ENCODE results near the gene MYO1D.

DNA sequence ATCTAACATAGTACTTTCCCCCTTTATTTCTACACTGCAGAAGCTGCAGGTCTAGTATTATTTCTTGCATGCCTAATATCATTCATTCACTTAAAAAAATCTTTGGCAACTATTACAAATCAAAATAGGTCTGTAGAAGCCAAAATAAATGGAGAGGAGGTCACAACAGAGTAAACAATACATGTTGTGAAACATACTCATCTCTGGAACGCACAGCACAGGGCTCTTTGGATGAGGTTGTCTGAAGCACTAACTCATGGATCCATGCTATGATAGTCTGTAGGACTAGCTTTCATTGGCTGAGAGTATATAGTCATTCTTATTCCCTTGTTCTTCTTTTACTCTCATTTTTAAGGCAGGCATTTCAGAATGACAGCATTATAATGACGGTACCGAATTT is 21.3 kb downstream of the MYO1D start:
- TF ChIP-seq, protein P1, sequence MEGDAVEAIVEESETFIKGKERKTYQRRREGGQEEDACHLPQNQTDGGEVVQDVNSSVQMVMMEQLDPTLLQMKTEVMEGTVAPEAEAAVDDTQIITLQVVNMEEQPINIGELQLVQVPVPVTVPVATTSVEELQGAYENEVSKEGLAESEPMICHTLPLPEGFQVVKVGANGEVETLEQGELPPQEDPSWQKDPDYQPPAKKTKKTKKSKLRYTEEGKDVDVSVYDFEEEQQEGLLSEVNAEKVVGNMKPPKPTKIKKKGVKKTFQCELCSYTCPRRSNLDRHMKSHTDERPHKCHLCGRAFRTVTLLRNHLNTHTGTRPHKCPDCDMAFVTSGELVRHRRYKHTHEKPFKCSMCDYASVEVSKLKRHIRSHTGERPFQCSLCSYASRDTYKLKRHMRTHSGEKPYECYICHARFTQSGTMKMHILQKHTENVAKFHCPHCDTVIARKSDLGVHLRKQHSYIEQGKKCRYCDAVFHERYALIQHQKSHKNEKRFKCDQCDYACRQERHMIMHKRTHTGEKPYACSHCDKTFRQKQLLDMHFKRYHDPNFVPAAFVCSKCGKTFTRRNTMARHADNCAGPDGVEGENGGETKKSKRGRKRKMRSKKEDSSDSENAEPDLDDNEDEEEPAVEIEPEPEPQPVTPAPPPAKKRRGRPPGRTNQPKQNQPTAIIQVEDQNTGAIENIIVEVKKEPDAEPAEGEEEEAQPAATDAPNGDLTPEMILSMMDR (IDR thresholded peaks at IDR 0.05) = no peak
- TF ChIP-seq EZH2 (IDR thresholded peaks at IDR 0.05; ENCODE audit: borderline replicate concordance, insufficient read depth, low read depth, low read length, poor library complexity, severe bottlenecking) = no peak
